ENCODE measurements around the gene AHRR.
"Not testable (repeated sequence)": the region's sequence is repeated elsewhere in the genome, so short reads cannot be mapped to it uniquely, and the experiment has no call there.

AHRR gene

GRCh38 chr5:368183-369084 lies 46.9 kb downstream of the AHRR start:
- DNase-seq: peak; percentile 88

- no peak for DNase-seq
These were observed 47.8 kb downstream of the AHRR start for GRCh38 chr5:369151-369868.

GRCh38 chr5:369869-370236 lies 48.3 kb downstream of the AHRR start:
- not testable (repeated sequence) for DNase-seq

GRCh38 chr5:370311-370958 lies 48.9 kb downstream of the AHRR start:
- DNase-seq: no peak

GRCh38 chr5:370959-371810 lies 49.7 kb downstream of the AHRR start:
- no peak for DNase-seq

GRCh38 chr5:371811-372555 lies 50.5 kb downstream of the AHRR start:
- no peak for DNase-seq

GRCh38 chr5:372556-372995 lies 51.1 kb downstream of the AHRR start:
- DNase-seq: no peak

- DNase-seq: no peak
These were observed 51.6 kb downstream of the AHRR start for GRCh38 chr5:372996-373709.

- peak; percentile 26 for DNase-seq
These were observed 52.4 kb downstream of the AHRR start for GRCh38 chr5:373710-374602.

GRCh38 chr5:374631-375335 lies 53.3 kb downstream of the AHRR start:
- no peak for DNase-seq

GRCh38 chr5:375336-375920 lies 53.9 kb downstream of the AHRR start:
- DNase-seq: no peak

- DNase-seq: no peak
These were observed 54.6 kb downstream of the AHRR start for GRCh38 chr5:375921-376798.

- DNase-seq: no peak
These were observed 55.3 kb downstream of the AHRR start for GRCh38 chr5:376799-377325.

- DNase-seq: no peak
These were observed 55.9 kb downstream of the AHRR start for GRCh38 chr5:377326-377981.

- no peak for DNase-seq
These were observed 56.9 kb downstream of the AHRR start for GRCh38 chr5:378301-378891.

- DNase-seq: no peak
These were observed 57.6 kb downstream of the AHRR start for GRCh38 chr5:378976-379742.
